Stimulated activated CD4-positive, alpha-beta T cell treated with anti-CD3 and anti-CD28 coated beads, Interleukin-1b, Interleukin-23, amount 100 ng/mL, for 1 hour (primary cell): ENCODE results near the gene NR0B1.

ENCODE experiments used
- DNase-seq, 2 donors: peaks; one replicate each; pipeline ENCODE4 v3.0.0-alpha.2; 2020; ENCODE audit warnings: low read depth in 2 of 2

NR0B1 gene

DNA sequence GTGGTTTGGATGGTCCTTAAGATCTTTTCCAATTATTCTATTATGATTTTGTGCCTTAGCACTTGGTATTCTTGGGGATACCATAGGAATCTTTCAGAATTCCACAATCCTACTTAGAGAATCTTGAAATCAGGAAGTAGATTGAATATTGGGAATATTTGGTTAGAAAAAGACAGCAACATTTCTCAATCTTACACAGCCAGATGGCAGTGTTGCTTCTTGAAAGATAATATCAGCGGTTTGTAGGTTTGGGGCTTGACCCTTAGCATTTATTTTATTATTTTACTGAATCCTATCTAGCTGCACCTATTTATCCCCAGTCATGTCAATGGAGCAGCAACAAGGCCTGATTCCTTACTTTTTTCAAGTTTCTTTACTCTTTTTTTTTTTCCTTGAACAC lies 33.7 kb downstream of the NR0B1 start:
- no peak for DNase-seq

DNA sequence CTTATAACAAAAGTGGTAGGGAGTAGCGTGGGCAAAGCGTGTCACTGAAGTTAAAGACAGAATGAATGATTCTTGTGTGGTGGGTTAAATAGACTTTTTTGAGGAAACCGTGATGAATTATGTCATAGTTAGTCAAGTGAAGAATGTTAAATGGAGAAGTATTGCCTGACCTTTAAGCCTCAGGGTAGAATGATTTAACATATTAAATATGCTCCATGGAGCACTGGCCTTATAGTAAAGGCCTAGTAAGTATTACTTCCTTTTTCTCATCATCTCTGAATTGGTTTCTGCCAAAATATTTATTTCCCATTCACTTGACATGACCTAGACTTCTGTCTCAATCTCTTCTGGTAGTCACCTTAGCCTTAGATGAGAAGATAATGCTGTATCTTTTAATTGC lies 38.6 kb downstream of the NR0B1 start:
- DNase-seq = no peak

DNA sequence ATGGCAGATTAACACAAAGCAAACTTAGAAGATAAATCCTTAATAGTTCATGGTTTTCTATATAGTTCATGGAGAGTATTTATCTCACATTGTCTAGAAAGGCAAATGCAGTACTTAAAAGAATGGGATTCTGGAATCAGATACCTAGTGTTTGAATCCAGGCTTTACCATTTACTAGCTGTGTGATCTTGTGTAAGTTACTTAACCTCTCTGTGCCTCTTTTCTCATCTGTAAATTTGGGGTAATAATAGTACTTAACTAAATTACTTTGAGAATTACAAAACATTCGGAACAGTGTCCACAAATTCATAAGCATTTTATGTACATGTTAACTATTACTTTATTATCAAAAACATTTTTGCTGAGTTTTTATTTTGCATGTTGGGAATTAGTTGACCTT lies 46.4 kb downstream of the NR0B1 start:
- no peak for DNase-seq

DNA sequence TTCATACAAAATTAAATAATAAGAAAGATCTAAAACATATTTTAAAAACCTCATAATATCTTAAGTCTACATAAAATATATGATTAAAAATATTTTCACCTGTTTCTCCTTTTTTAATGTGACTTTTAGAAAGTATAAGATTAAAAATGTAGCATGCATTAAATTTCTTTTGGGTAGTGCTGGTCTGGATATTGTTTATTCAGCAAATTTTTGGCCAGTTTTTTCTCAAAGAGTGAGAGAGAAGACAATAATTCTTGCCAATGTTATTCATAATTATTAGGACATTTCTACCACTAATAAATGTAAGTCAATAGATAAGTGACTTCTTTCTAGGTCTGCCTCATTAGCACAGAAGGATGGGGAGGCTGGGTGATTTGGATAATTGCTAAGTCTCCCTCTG lies 48.2 kb downstream of the NR0B1 start:
- no peak for DNase-seq

DNA sequence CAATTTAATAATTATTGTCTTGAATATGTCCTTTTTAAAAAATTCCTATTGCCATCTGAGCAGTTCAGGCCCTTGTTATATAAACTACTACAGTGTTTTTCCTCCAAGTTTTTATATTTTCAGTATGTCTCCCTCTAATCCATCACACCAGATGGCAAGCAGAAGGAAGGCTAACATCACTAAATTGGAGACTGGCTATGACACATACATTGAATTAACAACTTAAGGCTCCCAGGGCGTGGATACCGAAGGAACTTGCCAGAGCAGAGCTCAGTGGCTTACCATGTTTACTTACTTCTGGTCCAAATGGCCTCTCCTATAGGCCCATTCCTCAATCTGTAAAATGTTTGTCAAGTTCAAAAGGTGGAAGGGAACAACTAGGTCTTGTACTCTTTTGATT lies 49.3 kb downstream of the NR0B1 start:
- DNase-seq = no peak
